CD4-positive, alpha-beta T cell treated with Interleukin-1 beta for 1 hour (primary cell): Measurements from ENCODE around the gene FOXK1.
"Not testable (repeated sequence)": the region's sequence is repeated elsewhere in the genome, so short reads cannot be mapped to it uniquely, and the experiment has no call there.

Source experiments
- DNase-seq, 2 donors: peaks; one replicate each; pipeline ENCODE4 v3.0.0-alpha.2; 2020 to 2022

Gene FOXK1

DNA sequence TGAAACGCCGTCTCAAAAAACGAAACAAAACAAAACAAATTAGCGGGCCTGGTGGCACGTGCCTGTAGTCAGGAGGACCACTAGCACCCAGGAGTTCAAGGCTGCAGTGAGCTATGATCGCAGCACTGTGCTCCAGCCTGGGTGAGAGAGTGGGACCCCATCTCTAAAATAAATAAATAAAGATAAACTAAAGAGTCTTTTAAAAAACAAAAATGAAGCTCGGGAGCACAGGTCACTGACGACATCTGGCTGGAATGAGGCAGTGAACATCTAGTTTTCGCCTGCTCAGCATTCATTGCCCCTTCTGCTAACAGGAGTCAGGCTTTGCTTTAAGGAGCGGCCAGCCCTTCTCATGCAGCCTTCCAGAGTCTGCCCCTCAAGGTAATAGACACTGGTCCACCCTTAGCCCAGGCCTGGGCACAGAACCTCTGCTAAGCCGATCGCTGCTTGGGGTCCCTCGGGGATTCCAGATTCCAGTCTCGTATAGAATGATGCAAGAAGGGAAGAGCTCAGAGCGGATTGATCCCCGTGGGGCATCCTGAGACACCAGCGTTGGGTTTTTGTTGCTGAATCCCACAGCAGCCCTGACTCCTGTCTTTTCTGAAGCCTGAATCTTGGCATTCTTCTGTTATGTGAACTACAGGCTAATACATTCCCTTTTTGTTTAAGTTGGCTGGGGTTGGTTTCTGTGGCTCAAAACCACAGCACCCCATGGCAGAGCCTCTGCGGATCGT, 14.2 kb upstream of the FOXK1 start:
- no peak for DNase-seq

GRCh38 chr7:4668510-4668847, 13.6 kb upstream of the FOXK1 start:
- no peak for DNase-seq

GRCh38 chr7:4670791-4671190, 11.3 kb upstream of the FOXK1 start:
- DNase-seq, result no peak

- no peak for DNase-seq
Measured at GRCh38 chr7:4675771-4676367, 6.2 kb upstream of the FOXK1 start.

DNA sequence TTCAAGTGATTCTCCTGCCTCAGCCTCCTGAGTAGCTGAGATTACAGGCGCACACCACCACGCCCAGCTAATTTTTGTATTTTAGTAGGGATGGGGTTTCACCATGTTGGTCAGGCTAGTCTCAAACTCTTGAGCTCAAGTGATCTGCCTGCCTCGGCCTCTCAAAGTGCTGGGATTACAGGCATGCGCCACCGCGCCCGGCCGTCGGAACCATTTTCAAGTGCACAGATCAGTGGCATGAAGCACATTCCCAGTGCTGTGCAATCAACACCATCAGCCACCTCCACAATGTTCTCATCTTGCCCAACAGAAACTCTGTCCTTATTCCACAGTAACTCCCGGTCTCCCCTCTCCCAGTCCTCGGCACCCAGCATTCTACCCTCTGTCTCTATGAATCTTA, 4.6 kb upstream of the FOXK1 start:
- not testable (repeated sequence) for DNase-seq

DNA sequence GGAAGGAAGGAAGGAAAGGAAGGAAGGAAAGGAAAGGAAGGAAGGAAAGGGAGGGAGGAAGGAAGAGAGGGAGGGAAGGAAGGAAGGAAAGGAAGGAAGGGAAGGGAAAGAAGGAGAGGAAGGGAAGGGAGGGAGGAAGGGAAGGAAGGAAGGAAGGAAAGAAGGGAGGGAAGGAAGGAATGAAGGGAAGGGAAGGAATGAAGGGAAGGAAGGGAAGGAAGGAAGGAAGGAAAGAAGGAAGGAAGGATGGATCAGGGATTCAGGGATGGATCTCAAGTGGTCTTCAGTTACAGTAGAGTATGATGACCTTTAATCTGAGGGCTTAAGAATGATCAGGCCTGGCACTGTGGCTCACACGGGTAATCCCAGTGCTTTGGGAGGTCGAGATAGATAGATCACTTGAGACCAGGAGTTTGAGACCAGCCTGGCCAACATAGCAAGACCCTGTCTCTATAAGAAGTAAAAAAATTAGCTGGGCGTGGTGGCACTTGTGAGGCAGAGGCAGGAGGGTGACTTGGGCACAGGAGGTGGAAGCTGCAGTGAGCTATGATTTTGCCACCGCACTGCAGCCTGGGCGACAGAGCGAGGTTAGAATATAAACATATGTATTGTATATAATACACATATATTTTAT, 760 bp upstream of the FOXK1 start:
- peak in 1 of 2 donors; percentile 13 for DNase-seq

DNA sequence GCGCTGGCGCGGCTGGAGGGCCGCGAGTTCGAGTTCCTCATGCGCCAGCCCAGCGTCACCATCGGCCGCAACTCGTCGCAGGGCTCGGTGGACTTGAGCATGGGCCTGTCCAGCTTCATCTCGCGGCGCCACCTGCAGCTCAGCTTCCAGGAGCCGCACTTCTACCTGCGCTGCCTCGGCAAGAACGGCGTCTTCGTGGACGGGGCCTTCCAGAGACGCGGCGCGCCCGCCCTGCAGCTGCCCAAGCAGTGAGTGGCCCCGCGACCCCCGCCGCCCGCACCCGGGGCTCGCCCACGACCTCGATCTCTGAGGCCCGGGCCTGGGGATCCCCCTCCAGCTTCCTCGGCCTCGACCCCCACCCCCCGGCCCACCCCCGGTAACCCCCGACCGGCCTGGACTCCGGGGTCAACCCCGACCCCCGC, 537 bp downstream of the FOXK1 start:
- DNase-seq, result peak; percentile 36

DNA sequence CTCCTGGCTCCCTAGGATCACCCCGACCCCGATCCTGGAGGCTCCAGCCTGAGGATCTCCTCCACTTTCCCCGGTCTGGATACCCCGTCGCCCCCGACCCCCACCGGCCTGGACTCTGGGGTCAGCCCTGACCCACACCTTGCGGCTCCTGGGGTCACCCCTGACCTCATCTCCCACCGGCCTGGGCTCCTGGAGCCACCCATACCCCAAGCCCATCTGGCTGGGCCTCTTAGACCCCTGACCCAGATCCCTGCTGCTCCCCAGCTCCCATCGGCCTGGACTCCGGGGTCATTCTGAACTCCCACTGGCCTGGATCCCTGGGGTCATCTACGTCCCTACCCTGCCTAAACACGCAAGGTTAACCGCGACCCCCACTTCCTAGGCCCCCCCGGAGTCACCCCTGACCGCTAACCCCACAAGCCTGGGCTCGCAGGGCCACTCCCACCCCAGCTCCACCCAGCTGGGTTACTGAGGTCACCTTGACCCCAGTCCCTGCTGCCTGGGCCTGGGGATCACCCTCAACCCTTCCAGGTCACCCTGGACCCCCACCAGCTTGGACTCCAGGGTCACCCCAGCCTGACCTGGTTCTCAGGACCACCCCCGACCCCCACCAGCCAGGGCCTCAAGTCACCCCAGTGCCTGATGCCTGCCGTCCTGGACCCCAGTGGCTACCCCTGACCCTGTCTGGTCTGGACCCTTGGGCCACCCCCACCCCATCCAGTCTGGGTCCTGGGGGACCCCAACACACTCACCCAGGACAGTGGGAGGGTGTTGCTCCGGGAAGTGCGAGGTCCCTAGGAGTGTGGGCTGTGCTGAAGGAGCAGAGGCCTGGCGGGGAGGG, 1.2 kb downstream of the FOXK1 start:
- DNase-seq, result peak in 1 of 2 donors; percentile 28

DNA sequence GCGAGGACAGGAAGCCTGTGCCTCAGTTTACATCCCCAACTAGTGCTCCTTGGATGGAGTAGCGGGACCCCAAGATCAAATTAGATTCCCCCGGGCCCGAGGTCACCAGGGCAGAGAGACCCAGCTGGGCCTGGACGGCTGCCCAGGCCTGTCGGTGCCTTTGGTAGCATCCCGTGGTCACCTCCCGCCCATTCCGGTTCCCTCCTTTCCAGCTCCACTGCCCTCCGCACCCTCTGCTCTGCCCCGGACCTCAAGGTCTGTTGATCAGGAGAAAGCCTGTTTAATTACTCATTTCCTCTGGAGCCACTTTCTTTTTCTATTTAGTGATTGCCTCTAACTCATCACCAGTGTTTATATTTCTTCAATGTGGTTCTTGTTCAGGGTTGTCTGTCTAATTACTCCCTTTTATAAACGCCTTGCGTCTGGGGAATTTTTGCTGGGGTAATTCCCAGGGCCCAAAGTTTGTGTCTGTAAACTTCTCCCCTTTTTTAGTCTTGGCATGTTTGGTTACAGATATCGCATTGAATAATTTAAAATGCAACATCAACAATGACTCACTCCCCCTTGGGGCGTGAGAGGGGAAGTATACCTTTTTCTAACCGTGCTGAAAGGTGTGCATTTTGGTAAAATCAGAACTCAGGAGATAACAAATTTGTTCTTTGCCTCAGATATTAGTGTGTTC, 1.9 kb downstream of the FOXK1 start:
- peak; percentile 42 to 63 for DNase-seq

DNA sequence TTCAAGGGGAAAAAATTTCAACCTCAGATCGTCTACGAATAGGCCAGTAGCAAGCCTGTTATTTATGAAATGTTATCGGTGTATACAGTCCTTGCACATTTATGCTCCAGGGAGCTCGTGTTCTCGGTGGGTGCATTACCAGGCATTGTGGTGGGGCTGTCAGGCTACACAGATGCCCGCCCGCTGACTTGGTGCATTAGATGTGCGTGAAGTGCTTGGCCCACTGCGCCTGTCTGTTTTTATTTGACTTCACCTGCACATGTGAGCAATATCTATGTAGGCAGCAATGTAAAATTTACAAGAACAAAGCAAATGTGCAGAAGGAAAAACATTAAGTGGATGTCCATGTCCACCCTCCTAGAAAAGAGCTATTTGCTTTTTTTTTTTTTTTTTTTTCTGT, 2.8 kb downstream of the FOXK1 start:
- no peak for DNase-seq

- not testable (repeated sequence) for DNase-seq
Measured at GRCh38 chr7:4685676-4686075, 3.6 kb downstream of the FOXK1 start.

DNA sequence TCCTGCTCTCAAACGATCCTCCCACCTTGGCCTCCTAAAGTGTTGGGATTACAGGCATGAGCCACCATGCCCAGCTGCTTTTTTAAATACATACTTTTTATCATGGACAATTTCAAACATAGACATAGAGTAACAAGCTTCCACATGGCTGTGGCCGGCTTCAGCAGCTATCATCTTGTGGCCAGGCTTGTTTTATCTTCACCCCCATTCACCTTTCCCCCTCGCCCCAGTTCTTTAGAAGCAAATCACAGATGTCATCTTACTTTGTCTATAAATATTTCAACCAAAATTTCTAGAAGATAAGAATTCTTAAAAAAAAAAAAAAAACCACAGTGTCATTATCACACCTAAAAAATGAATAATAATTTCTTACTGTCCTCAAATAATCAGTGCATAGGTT, 5.9 kb downstream of the FOXK1 start:
- no peak for DNase-seq

DNA sequence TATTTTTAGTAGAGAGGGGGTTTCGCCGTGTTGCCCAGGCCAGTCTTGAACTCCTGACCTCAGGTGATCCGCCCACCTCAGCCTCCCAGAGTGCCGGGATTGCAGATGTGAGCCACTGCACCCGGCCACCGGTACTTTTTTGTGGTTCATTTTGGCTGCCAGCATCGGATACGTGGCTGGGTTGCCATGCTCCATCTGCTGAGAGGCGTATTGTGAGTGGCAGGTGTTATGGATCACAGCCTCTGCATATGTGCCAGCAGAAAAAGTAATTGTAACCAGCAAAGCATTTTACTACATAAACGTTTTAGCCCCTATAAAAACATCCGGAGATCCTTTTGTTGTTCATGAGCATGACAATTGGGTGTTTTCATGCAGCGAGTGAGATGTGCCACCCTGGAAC, 7.1 kb downstream of the FOXK1 start:
- DNase-seq, result no peak

GRCh38 chr7:4689668-4690067, 7.6 kb downstream of the FOXK1 start:
- DNase-seq, result no peak

DNA sequence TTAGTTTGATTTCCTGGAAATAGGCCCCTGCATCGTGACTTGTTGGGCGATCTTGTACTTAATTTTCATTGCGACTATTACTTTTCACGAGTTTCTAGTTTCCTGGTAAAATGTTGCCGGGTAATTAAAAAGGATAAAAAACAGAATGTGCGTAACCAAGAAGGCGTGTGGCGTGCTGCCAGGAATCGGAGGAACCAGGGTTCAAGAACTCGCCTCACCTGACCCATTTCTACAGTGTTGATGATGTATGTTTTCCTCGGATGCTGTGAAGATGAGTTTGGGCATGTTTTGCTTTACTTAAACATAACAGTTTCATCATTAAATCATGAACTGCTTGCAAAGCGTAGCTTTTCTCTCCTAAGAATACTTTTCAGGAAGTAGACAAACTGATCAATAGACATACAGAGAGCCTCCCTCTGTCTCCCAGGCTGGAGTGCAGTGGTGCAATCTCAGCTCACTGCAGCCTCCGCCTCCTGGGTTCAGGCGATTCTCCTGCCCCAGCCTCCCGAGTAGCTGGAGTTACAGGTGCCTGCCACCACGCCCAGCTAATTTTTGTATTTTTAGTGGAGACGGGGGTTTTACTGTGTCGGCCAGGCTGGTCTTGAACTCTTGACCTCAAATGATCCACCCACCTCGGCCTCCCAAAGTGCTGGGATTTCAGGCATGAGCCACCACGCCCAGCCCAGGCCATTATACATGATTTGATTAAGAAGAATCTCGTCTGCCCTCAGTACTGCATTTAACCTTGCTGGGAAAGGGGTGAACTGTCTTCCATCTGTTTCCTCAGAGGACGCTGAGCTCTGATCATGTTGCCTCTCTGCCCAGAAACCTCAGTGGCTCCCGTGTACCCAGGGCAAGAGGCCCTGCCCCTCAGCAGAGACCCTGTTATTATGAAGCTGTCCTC, 9.1 kb downstream of the FOXK1 start:
- DNase-seq, result no peak

DNA sequence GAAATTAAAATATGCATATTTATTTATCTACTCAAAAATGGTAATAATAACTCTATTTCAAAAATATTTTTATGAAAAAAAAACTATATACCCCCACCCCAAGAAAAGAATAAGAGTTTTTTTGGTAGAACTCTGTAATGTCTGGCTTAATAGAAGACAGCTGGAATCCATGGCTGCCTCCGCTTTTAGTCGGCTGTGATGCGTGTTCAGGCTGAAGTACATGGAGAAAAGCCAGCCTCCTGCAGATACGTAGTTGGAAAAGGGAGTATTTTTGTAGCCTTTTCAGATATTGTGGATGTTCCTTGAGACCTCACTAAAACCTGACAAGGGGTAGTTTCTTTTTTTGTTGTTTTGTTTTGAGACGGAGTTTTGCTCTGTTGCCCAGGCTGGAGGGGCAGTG, 10.0 kb downstream of the FOXK1 start:
- no peak for DNase-seq

GRCh38 chr7:4692622-4693021, 10.5 kb downstream of the FOXK1 start:
- not testable (repeated sequence) for DNase-seq

GRCh38 chr7:4693152-4693551, 11.1 kb downstream of the FOXK1 start:
- no peak for DNase-seq

DNA sequence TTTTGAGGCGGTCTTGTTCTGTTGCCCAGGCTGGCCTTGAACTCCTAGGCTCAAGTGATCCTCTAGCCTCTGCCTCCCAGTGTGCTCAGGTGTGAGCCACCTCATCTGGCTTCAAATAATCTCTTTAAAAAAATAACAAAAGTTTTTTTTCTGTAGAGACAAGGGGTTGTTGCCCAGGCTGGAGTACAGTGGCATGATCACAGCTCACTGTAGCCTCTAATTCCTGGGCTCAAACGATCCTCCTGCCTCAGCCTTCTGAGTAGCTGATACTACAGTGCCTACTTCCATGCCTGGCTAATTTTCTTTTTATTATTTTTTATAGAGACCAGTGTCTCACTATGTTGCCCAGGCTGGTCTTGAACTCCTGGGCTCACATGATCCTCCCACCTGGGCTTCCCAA, 11.7 kb downstream of the FOXK1 start:
- DNase-seq, result no peak

DNA sequence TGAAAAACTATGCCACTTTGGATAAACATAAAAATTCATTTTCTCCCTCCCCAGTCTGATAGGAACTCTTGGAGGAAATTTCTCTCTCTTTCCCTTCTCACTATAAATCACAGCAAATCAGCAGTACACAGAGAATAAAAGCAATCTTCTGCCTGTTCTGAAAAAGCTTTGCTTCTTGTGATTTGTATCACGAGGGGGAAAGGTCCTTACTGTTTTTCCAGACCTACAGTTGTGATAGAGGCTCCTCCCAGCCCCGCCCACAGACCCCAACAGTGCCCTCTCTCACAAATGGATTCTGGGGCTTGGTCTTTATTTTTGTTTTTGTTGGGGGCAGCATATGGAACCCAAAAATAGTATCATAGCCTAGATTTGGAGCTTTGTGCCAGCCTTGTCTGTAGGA, 12.2 kb downstream of the FOXK1 start:
- no peak for DNase-seq

GRCh38 chr7:4698707-4699275, 16.7 kb downstream of the FOXK1 start:
- no peak for DNase-seq
